ENCODE measurements around the gene LCE7A.

The LCE7A gene

DNA sequence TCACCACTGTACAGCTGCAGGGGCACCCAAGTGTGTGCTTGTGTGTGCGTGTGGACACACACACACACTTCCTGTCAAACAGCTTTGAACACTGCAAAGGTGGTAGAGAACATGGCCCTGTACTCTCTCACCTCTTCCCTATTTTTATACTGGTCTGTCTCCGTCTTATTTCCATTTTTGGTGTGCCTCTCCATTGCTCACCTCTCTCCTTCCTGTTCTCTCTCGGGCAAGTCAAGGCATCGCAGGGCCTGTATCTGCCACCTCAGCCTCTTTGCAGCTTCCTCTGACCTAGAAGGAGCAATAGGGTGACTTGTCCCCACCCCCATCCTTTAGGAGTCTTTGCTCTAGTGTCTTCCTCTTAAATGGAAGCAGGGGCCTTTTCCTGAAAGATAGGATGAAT is 20.5 kb downstream of the LCE7A start:
- no peak for DNase-seq (ENCODE audit: low read depth, low spot score)

DNA sequence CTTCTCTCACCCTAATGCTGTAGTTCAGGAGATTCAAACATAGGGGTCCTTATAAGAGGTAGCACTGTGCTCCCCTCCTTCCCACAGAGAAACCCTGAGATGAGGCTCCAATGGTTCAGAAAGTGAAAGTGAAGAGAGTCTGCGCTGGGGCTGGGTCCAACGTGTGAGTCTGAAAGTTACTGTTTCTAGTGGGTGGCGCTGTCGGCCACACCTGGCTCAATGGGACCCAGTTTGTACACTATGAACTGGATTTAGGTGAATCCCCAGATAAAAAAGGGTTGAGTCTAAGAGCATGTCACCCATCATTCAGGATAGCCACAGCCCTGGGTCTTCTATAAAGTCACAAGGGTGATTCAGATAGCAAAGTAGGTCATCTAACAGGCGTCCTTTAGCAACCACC is 21.1 kb downstream of the LCE7A start:
- no peak for DNase-seq (ENCODE audit: low read depth, low spot score)

DNA sequence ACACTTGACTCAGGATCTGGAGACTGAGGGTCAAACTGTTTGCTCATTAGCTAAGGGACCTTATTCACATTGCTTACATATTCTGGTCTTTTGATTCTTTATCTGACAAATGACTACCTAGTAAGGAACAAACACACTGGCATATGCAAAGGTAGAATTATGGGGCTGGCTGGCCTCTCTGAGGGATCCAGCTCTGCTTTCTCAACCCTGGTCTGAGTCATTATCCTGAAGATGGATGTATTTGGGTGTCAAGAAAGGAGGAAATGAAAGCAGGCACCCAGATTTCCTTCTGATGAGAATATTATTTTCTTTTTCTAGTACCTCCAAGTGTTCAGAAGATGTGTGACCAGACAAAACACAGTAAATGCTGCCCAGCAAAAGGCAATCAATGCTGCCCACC is 24.3 kb downstream of the LCE7A start:
- DNase-seq (ENCODE audit: low read depth, low spot score), result no peak

DNA sequence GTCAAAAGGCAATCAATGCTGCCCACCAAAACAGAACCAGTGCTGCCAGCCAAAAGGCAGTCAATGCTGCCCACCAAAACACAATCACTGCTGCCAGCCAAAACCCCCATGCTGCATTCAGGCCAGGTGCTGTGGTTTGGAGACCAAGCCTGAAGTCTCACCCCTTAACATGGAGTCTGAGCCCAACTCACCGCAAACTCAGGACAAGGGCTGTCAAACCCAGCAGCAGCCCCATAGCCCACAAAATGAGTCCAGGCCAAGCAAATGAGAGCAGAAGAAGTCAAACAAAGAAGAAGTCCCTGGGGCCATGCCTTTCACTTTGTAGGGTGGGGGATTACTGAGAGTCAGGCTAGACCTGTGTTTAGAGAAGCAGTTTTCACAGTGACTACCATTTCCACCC is 24.7 kb downstream of the LCE7A start:
- no peak for DNase-seq (ENCODE audit: low read depth, low spot score)

DNA sequence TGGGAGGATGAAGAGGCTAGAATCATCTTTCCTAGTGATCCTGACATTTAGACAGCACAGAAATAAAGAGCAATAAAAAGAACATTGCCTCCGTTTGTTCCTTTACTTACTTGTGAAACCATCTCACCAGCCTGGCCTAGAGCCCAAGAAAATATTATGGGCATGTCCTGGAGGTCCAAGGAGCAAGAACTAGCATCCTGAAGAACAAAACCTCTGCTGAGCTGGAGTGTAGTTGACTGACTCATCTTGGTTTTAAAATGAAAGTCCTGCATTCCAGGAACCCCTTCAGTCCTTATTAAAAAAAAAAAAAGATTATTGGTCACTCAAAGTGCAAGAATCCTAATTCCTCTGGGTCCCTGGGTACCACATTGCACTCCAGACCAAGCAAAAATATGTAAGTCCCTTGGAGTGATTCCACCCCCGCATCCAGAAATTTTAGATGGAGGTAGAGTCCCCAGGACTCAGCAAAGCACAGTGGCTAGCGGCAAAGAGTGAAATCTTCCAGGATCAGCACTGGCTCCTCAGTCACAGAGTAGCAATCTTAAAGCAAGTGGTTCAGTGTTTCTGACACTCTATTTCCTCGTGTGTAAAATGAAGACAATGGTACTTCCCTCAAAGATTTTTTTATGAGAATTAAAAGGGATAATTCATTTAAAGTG is 25.3 kb downstream of the LCE7A start:
- DNase-seq (ENCODE audit: low read depth, low spot score), result no peak

DNA sequence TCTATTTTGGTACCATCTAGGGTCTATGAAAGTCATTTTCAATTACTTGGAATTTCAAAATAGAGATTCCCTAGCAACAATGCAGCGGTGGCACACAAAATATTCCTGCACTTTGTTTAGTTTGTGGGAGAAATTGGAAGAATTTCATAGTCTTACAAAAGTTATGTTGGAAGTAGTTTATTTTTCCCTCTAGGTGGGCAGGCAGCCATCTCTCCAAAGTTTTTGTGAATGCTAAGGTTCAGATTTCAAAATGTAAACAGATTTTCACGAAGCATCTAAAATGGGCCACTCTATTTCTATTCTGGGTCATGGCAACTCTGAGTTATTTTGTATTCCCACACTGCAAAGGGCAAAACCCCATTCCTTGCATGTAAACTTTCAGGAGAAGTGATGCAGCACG is 26.3 kb downstream of the LCE7A start:
- no peak for DNase-seq (ENCODE audit: low read depth, low spot score)

DNA sequence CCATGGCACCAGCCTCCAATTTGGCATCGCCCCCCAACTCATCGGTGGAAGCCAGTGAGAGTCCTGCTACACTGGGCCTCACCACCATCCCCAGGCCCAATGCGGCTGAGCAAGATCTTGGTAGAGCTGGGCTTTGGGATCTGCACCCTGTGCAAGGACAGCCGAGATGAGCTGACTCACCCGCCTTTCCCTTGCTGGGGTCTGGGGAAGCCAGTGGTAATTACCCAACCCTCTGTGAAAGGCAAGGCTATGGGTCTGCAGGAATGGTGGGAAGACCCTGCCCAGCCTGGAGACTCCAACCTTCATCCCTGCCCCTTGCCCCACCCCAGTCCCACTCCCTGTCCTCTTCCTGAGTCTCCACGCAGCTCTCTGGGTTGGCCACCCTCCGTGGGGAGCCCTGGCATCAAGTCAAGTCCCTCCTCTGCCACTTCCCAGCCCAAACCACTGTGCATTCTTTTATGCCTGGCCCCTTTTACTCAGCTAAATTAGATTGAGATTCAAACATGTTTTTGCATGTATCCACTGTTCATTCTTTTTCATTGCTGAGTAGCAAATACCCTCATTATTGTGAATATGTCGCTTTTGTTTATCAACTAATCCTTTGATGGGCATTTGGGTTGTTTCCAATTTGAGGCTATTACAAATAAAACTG is 27.1 kb downstream of the LCE7A start:
- no peak for DNase-seq (ENCODE audit: low read depth, low spot score)

DNA sequence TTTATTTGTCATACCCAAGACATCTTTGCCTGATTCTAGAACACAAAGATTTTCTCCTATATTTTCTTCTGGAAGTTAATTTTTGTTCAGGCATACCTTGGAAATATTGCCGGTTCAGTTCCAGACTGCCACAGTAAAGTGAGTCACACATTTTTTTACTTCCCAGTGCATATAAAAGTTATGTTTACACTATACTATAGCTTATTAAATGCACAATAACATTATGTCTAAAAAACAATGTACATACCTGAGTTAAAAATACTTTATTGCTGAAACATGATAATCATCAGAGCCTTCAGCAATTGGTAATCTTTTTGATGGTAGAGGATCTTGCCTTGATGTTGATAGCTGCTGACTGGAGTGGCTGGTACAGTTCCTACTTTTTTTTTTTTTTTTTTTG is 28.3 kb downstream of the LCE7A start:
- DNase-seq (ENCODE audit: low read depth, low spot score), result no peak

DNA sequence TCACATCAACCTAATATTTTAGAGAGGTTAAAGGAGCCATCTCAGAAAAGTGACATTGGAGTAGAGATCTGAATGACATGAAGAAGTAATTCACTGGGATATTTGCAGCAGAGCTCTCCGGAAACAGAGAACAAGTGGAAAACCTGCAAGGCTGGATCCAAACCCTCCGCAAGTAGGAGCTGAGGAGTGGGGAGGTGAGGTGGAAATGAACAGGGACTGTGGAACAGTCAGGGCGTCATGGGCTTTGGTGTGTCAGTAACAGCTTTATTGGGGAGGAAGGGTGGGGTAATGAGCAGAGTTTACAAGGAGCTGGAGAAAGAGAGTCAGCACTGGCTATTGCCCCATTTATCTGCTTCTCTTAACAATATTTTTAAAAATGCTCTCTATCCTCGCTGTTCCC is 39.2 kb downstream of the LCE7A start:
- DNase-seq (ENCODE audit: low read depth, low spot score), result no peak

DNA sequence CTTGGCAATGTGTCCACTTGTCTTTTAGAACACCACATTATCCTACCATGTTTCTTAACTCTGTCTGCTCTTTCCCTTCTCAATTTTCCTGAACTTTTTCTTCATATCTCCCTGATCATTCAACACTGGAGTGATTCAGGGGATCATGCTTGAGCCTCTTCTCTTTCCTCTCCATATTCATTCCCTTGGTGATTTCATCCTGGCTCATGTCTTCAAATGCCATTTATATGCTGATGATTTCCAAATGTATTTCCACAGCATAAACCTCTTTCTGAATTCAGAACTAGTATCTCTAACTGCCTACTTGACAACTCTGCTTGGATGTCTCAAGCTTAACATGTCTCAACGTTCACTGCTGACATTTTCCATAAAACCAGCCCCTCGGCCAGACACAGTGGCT is 40.1 kb downstream of the LCE7A start:
- no peak for DNase-seq (ENCODE audit: low read depth, low spot score)

DNA sequence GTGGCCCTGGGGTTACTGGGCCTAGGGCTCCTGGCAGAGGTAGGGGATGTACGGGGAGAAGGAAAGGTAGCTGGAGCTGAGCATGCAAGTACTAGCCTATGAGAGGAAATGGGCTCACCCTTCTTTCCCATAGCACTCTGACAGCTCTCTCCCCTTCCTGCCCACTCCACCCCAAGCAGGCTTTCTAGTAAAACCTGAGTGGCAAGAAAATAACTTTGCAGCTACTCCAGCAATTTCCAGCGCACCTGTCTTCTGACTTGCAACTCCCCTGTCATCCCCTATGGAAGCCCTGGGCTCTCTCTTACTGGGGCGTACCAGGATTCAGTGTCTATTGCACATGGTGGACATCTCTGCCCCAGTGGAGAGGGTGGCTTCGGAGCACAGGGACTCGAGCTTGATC is 41.8 kb downstream of the LCE7A start:
- no peak for DNase-seq (ENCODE audit: low read depth, low spot score)

DNA sequence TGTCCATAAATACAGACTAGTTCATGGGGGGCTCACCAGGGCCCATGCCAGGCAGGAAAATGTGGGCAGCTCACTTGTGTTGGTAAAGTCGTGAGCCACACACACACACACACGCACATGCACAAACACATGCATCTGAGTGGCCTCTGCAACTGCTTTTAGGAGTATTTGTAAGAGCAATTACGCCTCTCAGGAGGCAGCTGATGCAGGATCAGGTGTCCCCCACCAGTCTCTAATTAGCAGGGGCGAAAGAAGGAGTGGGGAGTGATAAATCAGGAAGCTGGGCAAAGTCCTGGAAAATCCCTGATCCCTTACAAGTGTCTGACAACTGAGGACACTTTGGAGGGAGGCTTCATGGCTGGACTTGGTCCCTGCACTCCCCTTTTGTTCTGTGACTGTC is 42.8 kb downstream of the LCE7A start:
- no peak for DNase-seq (ENCODE audit: low read depth, low spot score)

DNA sequence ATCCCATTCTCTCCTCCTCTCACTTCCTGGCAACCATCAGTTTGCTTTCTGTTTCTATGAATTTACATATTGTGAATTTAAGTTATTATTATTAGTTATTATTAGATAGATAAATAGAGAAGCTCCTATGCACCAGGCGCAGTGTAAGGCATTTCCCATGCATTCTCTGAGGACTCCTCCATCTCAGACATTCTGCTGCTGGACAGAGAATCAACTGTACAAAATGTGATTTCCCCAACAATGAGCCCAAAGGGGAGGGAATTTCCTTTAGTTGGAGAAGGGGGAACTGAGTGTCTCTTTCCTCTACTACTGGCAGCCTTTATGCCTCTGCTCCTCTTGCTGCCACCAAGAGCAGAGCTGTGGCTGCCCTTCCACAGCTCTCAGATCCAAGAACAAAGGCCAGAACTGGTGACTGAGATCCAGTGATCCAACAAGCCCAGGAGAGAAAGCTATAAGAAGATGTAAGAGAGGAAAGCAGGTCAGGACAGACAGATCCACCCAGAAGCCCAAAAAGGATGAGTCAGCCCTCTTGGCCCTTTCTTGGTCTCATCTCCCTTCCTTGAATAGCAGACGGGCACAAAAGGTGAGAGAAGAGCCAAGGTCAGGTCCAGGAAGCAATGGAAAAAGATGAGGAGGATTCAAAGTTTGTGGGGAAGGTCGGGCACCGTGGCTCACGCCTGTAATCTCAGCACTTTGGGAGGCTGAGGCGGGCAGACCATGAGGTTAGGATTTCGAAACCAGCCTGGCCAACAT is 45.1 kb downstream of the LCE7A start:
- no peak for DNase-seq (ENCODE audit: low read depth, low spot score)

DNA sequence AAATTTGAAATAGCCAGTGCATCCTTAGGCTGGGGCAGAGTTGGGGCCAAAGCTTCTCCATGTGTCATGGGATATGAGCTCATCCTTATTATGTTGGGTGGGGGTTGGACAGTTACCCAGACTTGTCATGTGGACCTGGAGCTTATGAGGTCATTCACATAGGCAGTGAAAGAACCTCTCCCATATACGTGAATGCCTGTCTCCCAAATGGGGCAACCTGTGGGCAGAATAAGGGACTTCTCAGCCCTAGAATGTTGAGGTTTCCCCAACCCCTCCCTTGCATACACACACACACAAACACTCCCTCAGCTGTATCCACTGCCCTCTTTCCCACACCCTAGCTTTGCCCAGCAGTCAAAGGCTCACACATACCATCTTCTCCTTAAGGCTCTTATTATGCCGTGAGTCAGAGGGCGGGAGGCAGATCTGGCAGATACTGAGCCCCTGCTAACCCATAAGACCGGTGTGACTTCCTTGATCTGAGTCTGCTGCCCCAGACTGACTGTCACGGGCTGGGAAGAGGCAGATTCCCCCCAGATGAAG is 46.3 kb downstream of the LCE7A start:
- DNase-seq (ENCODE audit: low read depth, low spot score), result no peak

DNA sequence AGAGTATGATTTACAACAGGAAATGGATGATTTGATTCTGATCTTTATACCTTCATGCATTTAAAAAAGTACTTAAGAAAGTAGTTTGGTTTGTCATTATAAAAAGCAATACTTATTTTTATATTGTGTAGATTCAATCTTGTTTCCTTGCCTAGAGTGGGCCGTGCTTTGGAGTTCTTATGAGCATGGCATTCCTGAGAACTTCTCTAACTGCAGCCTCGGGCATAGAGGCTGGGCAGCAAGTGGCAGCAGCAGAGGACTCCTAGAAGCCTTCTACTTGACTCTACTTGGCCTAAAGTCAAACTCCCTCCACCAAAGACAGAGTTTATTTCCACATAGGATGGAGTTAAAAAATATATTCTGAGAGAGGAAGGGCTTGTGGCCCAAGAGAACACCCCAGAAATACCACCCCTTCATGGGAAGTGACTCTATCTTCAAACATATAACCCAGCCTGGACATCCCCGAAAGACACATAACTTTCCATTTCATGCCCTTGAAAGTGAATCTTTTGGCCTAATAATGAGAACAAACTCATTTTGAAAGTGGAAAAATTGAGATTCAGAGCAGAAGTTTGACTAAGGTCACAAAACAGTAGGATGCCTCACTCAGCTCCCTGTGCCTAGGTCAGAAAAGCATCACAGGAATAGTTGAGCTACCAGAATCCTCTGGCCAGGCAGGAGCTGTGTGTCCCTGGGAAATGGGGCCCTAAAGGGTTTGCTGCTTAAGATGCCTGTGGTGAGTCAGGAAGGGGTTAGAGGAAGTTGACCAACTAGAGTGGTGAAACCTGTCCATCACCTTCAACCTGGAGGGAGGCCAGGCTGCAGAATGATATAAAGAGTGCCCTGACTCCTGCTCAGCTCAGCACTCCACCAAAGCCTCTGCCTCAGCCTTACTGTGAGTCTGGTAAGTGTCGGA is 48.1 kb downstream of the LCE7A start, which contains the start of gene IVL:
IVL (plus strand) TSS at position 861 of the 916 bp plus-strand sequence. CDS start 1,252 bp downstream, outside the sequence.
- no peak for DNase-seq (ENCODE audit: low read depth, low spot score)

DNA sequence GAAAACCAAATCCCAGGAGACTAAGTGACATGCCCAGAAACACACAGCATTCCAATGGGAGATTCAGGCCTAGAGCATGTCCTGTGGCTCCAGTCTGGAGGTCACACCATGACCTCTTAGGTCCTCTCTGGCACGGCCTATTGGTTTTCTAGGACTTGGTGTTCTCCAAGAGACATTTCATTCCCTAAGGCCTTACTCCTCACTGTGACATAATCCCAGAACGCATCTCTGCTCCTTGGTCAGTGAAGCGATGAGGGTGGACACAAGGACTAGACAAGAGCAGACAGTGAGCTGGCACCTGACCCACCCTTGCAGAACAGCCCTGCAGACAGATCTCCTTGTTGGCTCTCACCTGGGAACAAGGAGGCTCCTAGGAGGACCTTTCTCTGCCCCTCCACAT is 49.4 kb downstream of the LCE7A start:
- DNase-seq (ENCODE audit: low read depth, low spot score), result no peak
